Activated CD4-positive, CD25-positive, alpha-beta regulatory T cell treated with anti-CD3 and anti-CD28 coated beads, Interleukin-2, amount 50 U/mL, for 72 hours (primary cell): ENCODE results near the gene AGBL5.
"Not testable (repeated sequence)": the region's sequence is repeated elsewhere in the genome, so short reads cannot be mapped to it uniquely, and the experiment has no call there.

ENCODE experiments used
- DNase-seq: peaks from one replicate; pipeline ENCODE4 v3.0.0; 2021

Gene AGBL5

GRCh38 chr2:27093430-27094352 lies 42.2 kb downstream of the AGBL5 start:
- no peak for DNase-seq

- no peak for DNase-seq
These were observed 43.0 kb downstream of the AGBL5 start for GRCh38 chr2:27094353-27094984.

- no peak for DNase-seq
These were observed 43.9 kb downstream of the AGBL5 start for GRCh38 chr2:27095427-27095744.

DNA sequence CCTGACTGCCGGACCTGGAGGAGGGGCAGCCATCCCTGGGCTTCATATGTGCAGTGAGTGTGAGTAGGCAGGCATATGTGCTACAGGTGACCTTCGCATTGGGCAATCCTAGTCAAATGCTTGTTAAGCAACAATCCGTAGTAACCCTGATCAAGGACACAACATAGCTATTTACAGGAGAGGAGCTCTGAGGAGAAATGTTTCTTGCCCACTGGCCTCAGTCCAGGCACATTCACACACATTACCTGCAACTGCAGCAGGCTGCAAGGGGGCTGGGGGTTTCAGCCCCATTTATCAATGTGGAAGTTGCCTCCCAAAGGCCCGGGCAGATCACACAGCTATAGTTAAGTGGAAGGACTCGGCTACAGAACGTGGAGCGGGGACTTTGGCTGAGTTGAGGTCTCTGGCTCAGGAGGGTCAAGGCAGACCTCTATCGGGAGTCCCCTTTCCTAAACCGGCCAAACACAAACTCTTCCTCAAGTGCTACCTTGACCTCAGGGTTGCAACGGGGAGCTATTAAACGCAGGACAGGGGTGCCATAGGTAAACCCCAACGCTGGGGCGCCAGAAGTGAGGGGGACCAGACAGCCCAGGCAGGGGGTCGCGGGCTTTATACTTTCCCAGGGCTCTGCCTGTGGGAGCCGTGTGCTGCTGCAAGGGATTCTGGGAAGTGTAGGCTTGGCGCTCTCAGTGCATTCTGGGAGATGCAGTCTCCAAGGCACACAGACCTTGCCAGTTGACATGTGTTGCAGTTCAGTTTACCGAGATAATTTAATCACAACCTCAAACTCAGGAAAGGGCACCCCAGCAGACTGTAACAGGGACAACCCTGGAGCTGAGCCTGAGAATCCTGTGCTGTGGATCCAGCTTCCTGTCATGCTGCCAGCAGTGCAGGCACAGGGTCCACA lies 44.5 kb downstream of the AGBL5 start:
- DNase-seq = no peak

- DNase-seq = no peak
These were observed 45.4 kb downstream of the AGBL5 start for GRCh38 chr2:27096748-27097297.

DNA sequence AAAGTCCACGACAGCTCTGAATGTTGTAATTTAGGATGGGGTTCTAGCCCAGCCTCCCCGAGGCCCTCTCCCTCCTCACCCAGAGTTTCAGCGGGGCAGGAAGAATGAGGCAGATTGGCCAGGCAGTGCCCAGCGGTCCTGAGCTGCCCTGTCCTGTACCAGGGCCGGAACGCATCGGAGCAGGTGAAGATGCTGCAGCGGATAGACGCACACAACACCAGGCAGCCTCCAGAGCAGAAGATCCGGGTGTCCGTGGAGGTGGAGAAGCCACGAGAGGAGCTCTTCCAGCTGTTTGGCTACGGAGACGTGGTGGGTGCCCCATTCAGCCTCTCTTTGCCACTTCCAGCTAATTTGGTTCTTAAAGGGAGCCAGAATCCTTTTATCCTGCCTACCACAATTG lies 45.9 kb downstream of the AGBL5 start:
- DNase-seq = no peak

DNA sequence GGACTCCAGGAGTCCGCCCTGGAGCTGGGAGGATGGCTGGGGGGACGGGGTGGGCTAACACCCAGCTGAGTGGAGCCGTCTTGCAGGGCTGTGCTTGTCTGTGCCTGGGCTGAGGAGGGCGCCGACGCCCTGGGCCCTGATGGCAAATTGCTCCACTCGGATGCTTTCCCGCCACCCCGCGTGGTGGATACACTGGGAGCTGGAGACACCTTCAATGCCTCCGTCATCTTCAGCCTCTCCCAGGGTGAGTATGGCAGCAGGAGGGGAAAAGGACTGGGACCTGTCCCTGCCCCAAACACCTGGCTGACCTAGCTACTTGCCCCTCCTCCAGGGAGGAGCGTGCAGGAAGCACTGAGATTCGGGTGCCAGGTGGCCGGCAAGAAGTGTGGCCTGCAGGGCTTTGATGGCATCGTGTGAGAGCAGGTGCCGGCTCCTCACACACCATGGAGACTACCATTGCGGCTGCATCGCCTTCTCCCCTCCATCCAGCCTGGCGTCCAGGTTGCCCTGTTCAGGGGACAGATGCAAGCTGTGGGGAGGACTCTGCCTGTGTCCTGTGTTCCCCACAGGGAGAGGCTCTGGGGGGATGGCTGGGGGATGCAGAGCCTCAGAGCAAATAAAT lies 48.0 kb downstream of the AGBL5 start:
- no peak for DNase-seq

- DNase-seq = no peak
These were observed 48.6 kb downstream of the AGBL5 start for GRCh38 chr2:27100036-27100435.

DNA sequence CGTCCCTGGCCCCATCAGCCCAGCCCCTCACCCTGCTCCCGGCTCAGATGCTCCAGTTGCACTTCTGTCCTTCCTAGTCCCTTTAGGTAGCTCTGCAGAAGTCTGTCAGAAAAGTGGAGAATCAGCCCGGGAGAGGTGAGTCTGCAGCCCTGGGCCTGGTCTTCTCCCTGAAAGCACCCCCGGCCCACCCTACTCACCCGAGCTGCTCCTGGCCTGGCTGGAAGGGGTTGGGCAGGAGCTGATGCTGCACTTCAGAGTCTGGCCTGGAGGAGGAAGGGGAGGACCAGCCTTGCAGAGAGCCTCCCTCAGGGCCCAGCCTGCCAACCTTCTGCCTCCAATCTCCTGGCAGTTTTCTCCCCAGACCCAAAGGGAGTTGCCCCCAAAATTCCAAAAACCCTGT lies 50.9 kb downstream of the AGBL5 start:
- no peak for DNase-seq

GRCh38 chr2:27105981-27106380 lies 54.5 kb downstream of the AGBL5 start:
- no peak for DNase-seq

DNA sequence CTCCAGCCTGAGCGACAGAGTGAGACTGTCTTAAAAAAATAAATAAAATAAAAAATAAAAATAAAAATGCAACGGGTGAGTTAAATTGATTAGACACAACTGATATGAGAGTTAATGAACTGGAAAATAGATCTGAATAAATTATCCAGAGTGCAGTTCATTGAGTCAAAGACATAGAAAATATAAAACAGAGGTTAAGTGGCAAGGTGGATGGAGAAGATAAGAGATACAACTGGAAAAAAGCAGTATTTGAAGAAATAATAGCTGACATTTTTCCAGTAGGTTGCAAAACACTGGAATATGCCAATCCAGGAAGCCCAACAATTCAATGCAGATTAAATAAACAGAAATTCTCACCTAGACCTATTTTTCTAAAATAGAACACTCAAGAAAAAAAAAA lies 56.8 kb downstream of the AGBL5 start:
- DNase-seq = no peak

GRCh38 chr2:27109083-27109482 lies 57.6 kb downstream of the AGBL5 start:
- no peak for DNase-seq

DNA sequence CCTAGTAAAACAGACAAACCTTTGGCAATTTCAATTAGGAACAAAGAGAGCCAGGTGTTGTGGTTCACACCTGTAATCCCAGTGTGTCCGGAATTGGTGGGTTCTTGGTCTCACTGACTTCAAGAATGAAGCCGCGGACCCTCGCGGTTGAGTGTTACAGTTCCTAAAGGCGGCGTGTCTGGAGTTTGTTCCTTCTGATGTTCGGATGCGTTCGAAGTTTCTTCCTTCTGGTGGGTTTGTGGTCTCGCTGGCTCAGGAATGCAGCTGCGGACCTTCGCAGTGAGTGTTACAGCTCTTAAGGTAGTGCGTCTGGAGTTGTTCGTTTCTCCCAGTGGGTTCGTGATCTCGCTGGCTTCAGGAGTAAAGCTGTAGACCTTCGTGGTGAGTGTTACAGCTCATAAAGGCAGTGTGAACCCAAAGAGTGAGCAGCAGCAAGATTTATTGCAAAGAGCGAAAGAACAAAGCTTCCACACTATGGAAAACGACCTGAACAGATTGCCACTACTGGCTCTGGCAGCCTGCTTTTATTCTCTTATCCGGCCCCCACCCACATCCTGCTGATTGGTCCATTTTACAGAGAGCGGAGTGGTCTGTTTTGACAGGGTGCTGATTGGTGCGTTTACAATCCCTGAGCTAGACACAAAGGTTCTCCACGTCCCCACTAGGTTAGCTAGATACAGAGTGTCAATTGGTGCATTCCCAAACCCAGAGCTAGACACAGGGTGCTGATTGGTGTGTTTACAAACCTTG lies 59.3 kb downstream of the AGBL5 start:
- DNase-seq = not testable (repeated sequence)

DNA sequence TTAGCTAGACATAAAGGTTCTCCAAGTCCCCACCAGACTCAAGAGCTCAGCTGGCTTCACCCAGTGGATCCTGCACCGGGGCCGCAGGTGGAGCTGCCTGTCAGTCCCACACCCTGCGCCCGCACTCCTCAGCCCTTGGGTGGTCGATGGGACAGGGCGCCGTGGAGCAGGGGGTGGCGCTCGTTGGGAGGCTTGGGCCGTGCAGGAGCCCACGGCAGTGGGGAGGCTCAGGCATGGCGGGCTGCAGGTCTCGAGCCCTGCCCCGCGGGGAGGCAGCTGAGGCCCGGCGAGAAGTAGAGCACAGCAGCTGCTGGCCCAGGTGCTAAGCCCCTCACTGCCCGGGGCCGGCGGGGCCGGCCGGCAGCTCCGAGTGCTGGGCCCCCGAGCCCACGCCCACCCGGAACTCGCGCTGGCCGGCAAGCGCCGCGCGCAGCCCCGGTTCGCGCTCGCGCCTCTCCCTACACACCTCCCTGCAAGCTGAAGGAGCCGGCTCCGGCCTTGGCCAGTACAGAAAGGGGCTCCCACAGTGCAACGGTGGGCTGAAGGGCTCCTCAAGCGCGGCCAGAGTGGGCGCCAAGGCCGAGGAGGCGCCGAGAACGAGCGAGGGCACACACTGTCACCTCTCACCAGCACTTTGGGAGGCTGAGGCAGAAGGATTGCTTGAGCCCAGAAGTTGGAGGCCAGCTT lies 60.1 kb downstream of the AGBL5 start:
- DNase-seq = not testable (repeated sequence)

DNA sequence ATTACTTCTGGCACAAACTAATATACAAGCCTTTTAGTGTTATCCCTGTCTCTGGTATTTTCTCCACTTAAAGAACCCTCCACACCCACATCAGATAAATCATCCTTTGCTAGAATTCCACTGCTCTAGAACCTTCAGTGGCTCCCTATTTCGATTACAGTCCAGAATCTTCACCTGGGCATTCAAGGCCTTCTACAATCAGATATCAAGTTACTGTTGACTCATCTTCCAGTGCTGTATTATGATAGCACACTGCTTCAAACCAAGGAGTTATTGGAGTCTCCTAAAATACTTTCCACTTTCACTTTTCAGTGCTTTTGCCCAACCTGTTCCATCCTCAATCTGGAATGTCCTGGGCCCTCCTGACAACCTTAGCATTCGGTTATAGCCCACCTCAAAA lies 64.1 kb downstream of the AGBL5 start:
- no peak for DNase-seq

- DNase-seq = no peak
These were observed 66.6 kb downstream of the AGBL5 start for GRCh38 chr2:27117995-27118524.

GRCh38 chr2:27118525-27119329 lies 67.3 kb downstream of the AGBL5 start, which contains the start of gene CGREF1:
Gene CGREF1, minus strand, starts transcription at chr2:27119128. Its CDS starts 14,762 bp downstream, at chr2:27104366.
- no peak for DNase-seq

GRCh38 chr2:27119330-27119670 lies 67.8 kb downstream of the AGBL5 start:
- not testable (repeated sequence) for DNase-seq
